ENCODE data around the gene CACNA2D1. TPM values are rescaled to one million over a fixed set of nuclear protein-coding genes. Genes with fewer than 3 reads are reported as not detected.

The CACNA2D1 gene
- total RNA-seq, 3 donors from 2014 or later (not counting 1 experiment from before 2014, with no cell fraction given): not detected

DNA sequence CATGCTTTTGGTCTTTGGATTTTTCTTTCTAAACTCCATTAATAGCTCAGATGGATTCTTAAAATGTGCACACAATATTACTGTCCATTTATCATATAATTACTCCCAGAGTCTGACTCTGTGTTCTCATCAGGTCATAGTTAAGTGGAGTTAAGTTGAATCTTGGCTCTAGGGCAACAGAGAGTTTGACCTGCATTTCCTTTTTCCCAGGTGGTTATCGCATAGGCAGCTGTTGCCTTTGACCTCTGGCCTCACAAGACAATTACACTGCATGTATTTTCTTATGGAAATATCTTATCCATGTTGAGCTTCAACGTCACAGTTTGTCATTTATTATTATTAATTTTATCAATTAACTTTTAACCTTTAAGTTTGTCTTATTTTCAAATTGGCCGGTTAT lies 436.3 kb downstream of the CACNA2D1 start:
- no peak for ATAC-seq
- TF ChIP-seq, protein P1, sequence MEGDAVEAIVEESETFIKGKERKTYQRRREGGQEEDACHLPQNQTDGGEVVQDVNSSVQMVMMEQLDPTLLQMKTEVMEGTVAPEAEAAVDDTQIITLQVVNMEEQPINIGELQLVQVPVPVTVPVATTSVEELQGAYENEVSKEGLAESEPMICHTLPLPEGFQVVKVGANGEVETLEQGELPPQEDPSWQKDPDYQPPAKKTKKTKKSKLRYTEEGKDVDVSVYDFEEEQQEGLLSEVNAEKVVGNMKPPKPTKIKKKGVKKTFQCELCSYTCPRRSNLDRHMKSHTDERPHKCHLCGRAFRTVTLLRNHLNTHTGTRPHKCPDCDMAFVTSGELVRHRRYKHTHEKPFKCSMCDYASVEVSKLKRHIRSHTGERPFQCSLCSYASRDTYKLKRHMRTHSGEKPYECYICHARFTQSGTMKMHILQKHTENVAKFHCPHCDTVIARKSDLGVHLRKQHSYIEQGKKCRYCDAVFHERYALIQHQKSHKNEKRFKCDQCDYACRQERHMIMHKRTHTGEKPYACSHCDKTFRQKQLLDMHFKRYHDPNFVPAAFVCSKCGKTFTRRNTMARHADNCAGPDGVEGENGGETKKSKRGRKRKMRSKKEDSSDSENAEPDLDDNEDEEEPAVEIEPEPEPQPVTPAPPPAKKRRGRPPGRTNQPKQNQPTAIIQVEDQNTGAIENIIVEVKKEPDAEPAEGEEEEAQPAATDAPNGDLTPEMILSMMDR (IDR thresholded peaks at IDR 0.05): no peak
- Mint-ChIP-seq H3K9me3 (peaks cover 0 to 2% of the 10 kb centered on the region in 2 donors), H3K4me3 (no peak overlapping the region), H3K27me3 (ENCODE audit: low read depth in 2 of 2) (no peaks in the 10 kb centered on the region), H3K36me3 (no peaks in the 10 kb centered on the region), H3K4me1 (no peaks in the 10 kb centered on the region), H3K27ac (no peak overlapping the region)
- H3K27me3 ChIP-seq (ENCODE audit: control insufficient read depth, insufficient read depth, low read length): no peaks in the 10 kb centered on the region
- H3K9me3 ChIP-seq (ENCODE audit: control insufficient read depth, insufficient read depth, low read length): no peaks in the 10 kb centered on the region
- no peaks in the 10 kb centered on the region for H3K36me3 ChIP-seq (ENCODE audit: control insufficient read depth, insufficient read depth, low read length)
- H3K27ac ChIP-seq (ENCODE audit: low read length): no peak overlapping the region
- no peak for DNase-seq
- no peaks in the 10 kb centered on the region for H3K4me1 ChIP-seq (ENCODE audit: control insufficient read depth, insufficient read depth, low read length)
- 88% methylated on average over 2 of the region's 3 CpGs for WGBS (ENCODE audit: insufficient coverage)
- intact Hi-C loops (cut with micrococcal nuclease): no loop called here
- H3K4me3 ChIP-seq (ENCODE audit: low read length): no peak overlapping the region

DNA sequence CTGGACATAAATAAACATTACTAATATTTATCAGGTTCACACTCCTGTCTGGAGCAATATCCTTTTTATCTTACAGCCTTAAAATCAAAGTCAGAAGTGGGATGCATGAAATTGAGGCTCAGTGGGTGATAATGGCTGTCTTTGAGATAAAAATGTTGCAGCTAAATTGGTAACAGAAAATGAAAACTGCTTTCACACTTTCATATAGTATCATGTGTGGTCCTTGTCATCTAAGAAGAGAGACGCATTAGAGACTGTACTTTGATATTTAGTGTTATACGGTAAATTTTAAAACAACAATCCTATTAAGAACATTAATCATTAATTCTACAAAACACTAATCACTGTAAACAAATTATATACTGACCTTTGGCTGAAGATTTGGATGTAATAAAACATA lies 438.5 kb downstream of the CACNA2D1 start:
- no peak overlapping the region for H3K27ac ChIP-seq (ENCODE audit: low read length)
- no peak overlapping the region for H3K4me3 ChIP-seq (ENCODE audit: low read length)
- H3K36me3 Mint-ChIP-seq: no peaks in the 10 kb centered on the region
- H3K27me3 Mint-ChIP-seq (ENCODE audit: low read depth in 2 of 2): no peaks in the 10 kb centered on the region
- no CpG with 5 or more reads among the region's 2 CpGs for WGBS (ENCODE audit: insufficient coverage)
- no peak for DNase-seq
- H3K4me1 ChIP-seq (ENCODE audit: control insufficient read depth, insufficient read depth, low read length): no peaks in the 10 kb centered on the region
- no peaks in the 10 kb centered on the region for H3K36me3 ChIP-seq (ENCODE audit: control insufficient read depth, insufficient read depth, low read length)
- TF ChIP-seq, protein P1 (IDR thresholded peaks at IDR 0.05): no peak
- H3K9me3 Mint-ChIP-seq: peaks cover 0 to 2% of the 10 kb centered on the region in 2 donors
- intact Hi-C loops (cut with micrococcal nuclease): no loop called here
- no peak overlapping the region for H3K27ac Mint-ChIP-seq
- no peaks in the 10 kb centered on the region for H3K27me3 ChIP-seq (ENCODE audit: control insufficient read depth, insufficient read depth, low read length)
- no peak for ATAC-seq
- H3K4me3 Mint-ChIP-seq: no peak overlapping the region
- no peaks in the 10 kb centered on the region for H3K9me3 ChIP-seq (ENCODE audit: control insufficient read depth, insufficient read depth, low read length)
- H3K4me1 Mint-ChIP-seq: no peaks in the 10 kb centered on the region

DNA sequence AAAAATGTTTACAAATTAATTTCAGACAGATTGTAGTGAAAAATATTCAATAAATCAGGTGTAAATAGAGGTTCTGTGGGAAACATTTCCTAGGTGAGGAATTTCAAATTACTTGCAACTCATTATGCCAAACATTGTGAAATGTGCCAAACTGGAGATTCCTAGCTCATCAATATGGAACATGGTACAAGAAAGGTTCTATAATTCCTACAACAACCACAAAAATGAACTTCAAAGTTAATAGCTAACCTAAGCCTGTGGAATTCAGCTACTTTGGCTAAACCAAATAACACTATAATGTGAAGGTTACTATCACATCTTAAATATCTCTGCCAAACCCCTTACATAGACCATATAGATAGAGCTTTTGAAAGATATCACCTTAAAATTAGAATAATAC lies 450.4 kb downstream of the CACNA2D1 start:
- H3K9me3 ChIP-seq (ENCODE audit: control insufficient read depth, insufficient read depth, low read length): no peaks in the 10 kb centered on the region
- H3K27me3 ChIP-seq (ENCODE audit: control insufficient read depth, insufficient read depth, low read length): no peaks in the 10 kb centered on the region
- H3K4me3 ChIP-seq (ENCODE audit: low read length): no peak overlapping the region
- H3K27ac ChIP-seq (ENCODE audit: low read length): no peak overlapping the region
- TF ChIP-seq, protein P1 (IDR thresholded peaks at IDR 0.05): no peak
- DNase-seq: no peak
- H3K4me1 Mint-ChIP-seq: no peaks in the 10 kb centered on the region
- no peaks in the 10 kb centered on the region for H3K36me3 Mint-ChIP-seq
- H3K4me1 ChIP-seq (ENCODE audit: control insufficient read depth, insufficient read depth, low read length): no peaks in the 10 kb centered on the region
- no peaks in the 10 kb centered on the region for H3K36me3 ChIP-seq (ENCODE audit: control insufficient read depth, insufficient read depth, low read length)
- ATAC-seq: no peak
- no peak overlapping the region for H3K27ac Mint-ChIP-seq
- no peak overlapping the region for H3K4me3 Mint-ChIP-seq
- intact Hi-C loops (cut with micrococcal nuclease): no loop called here
- no peaks in the 10 kb centered on the region for H3K27me3 Mint-ChIP-seq (ENCODE audit: low read depth in 2 of 2)
- peaks cover 0 to 2% of the 10 kb centered on the region in 2 donors for H3K9me3 Mint-ChIP-seq

DNA sequence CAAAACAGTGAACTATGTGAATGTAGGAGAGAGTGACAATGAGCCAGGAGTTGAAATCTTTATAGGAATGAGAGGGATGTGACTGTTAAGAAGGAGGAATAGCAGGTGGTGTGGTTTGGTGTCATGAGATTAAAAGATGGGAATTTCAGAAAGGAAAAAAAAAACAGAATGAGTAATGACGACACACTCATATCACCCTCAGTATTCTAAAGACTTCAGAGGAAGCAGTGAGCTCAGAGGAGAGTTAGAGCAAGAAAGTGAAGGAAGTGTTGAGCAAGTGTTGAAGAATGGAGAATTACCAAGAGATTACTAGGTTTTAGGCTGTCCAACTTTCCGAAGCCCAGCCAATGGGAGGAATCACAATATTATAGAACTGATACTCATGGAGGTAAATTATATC lies 453.2 kb downstream of the CACNA2D1 start:
- H3K36me3 Mint-ChIP-seq: no peaks in the 10 kb centered on the region
- Histone ChIP-seq H3K4me3 (ENCODE audit: low read length) (no peak overlapping the region), H3K27ac (ENCODE audit: low read length) (no peak overlapping the region), H3K36me3 (ENCODE audit: control insufficient read depth, insufficient read depth, low read length) (no peaks in the 10 kb centered on the region), H3K9me3 (ENCODE audit: control insufficient read depth, insufficient read depth, low read length) (no peaks in the 10 kb centered on the region), H3K4me1 (ENCODE audit: control insufficient read depth, insufficient read depth, low read length) (no peaks in the 10 kb centered on the region), H3K27me3 (ENCODE audit: control insufficient read depth, insufficient read depth, low read length) (no peaks in the 10 kb centered on the region)
- intact Hi-C loops (cut with micrococcal nuclease): no loop called here
- H3K4me1 Mint-ChIP-seq: no peaks in the 10 kb centered on the region
- no peaks in the 10 kb centered on the region for H3K27me3 Mint-ChIP-seq (ENCODE audit: low read depth in 2 of 2)
- no peak overlapping the region for H3K4me3 Mint-ChIP-seq
- DNase-seq (no peak), ATAC-seq (no peak)
- no peak overlapping the region for H3K27ac Mint-ChIP-seq
- H3K9me3 Mint-ChIP-seq: peaks cover 0 to 2% of the 10 kb centered on the region in 2 donors
- no CpG with 5 or more reads among the region's 2 CpGs for whole genome bisulfite sequencing (ENCODE audit: insufficient coverage)
- TF ChIP-seq, protein P1 (IDR thresholded peaks at IDR 0.05): no peak
